SK-N-SH treated with all-trans-retinoic acid at 6 μM for 48 hours (cell line): ENCODE data around the gene ZNF524.

ENCODE experiments used
- ATAC-seq: fragments of 200-7000 bp; cut with Tn5 transposase; 3 replicates; pipeline ENCODE4 v1.9.1; 2020; ENCODE audit warnings: mild to moderate bottlenecking, moderate library complexity
- ARNTL ChIP-seq: fragments of 450-650 bp; formaldehyde crosslinking; IDR thresholded peaks from 2 replicates; pipeline ENCODE4 v1.5.0; 2020; ENCODE audit warnings: low read depth, mild to moderate bottlenecking, moderate library complexity, borderline replicate concordance
- CREB5 ChIP-seq: fragments of 250-450 bp; sonication (Bioruptor Pico); IDR thresholded peaks from 2 replicates; pipeline ENCODE4 v1.5.1; 2020; ENCODE audit warnings: low read depth, mild to moderate bottlenecking, moderate library complexity
- CSDC2 ChIP-seq: fragments of 250-450 bp; sonication (Bioruptor Pico); IDR thresholded peaks from 2 replicates; pipeline ENCODE4 v1.5.0; 2020; ENCODE audit warnings: mild to moderate bottlenecking, moderate library complexity
- ESRRG ChIP-seq: fragments of 250-450 bp; sonication (Bioruptor Pico); IDR thresholded peaks from 2 replicates; pipeline ENCODE4 v1.6.1; 2021; ENCODE audit warnings: mild to moderate bottlenecking
- GLIS3 ChIP-seq: fragments of 250-450 bp; sonication (Bioruptor Pico); IDR thresholded peaks from 2 replicates; pipeline ENCODE4 v1.5.0; 2020; ENCODE audit warnings: mild to moderate bottlenecking, moderate library complexity
- ISL1 ChIP-seq: fragments of 250-450 bp; sonication (Bioruptor Pico); IDR thresholded peaks from 2 replicates; pipeline ENCODE4 v2.1.2; 2022; ENCODE audit warnings: mild to moderate bottlenecking, moderate library complexity
- OSR1 ChIP-seq: fragments of 250-450 bp; sonication (Bioruptor Pico); IDR thresholded peaks from 2 replicates; pipeline ENCODE4 v1.8.0; 2022; ENCODE audit warnings: moderate library complexity, mild to moderate bottlenecking, inconsistent platforms
- PATZ1 ChIP-seq: fragments of 250-450 bp; sonication (Bioruptor Pico); IDR thresholded peaks from 2 replicates; pipeline ENCODE4 v1.8.0; 2020; ENCODE audit warnings: mild to moderate bottlenecking, moderate library complexity, borderline replicate concordance
- POU6F1 ChIP-seq: fragments of 250-450 bp; sonication (Bioruptor Pico); IDR thresholded peaks from 2 replicates; pipeline ENCODE4 v1.8.0; 2021; ENCODE audit warnings: low read depth, mild to moderate bottlenecking, moderate library complexity, borderline replicate concordance
- PPARA ChIP-seq: fragments of 250-450 bp; sonication (Bioruptor Pico); IDR thresholded peaks from 2 replicates; pipeline ENCODE4 v1.5.0; 2020; ENCODE audit warnings: mild to moderate bottlenecking, borderline replicate concordance
- TCF4 ChIP-seq: fragments of 250-450 bp; sonication (Bioruptor Pico); IDR thresholded peaks from 2 replicates; pipeline ENCODE4 v1.8.0; 2021; ENCODE audit warnings: mild to moderate bottlenecking, moderate library complexity, borderline replicate concordance
- TOX ChIP-seq: fragments of 250-450 bp; sonication (Bioruptor Pico); IDR thresholded peaks from 2 replicates; pipeline ENCODE4 v1.8.0; 2021; ENCODE audit warnings: mild to moderate bottlenecking, moderate library complexity, borderline replicate concordance
- TSHZ2 ChIP-seq: fragments of 250-450 bp; sonication (Bioruptor Pico); IDR thresholded peaks from 2 replicates; pipeline ENCODE4 v1.5.0; 2020; ENCODE audit warnings: mild to moderate bottlenecking, moderate library complexity
- ZC3H10 ChIP-seq: fragments of 250-450 bp; sonication (Bioruptor Pico); IDR thresholded peaks from 2 replicates; pipeline ENCODE4 v1.5.1; 2021; ENCODE audit warnings: mild to moderate bottlenecking, moderate library complexity
- ZFP30 ChIP-seq: fragments of 450-650 bp; formaldehyde crosslinking; IDR thresholded peaks from 2 replicates; pipeline ENCODE4 v1.5.0; 2022; ENCODE audit warnings: mild to moderate bottlenecking, moderate library complexity
- ZNF565 ChIP-seq: fragments of 450-650 bp; formaldehyde crosslinking; conservative IDR thresholded peaks from 2 replicates; pipeline ENCODE4 v1.5.0; 2020; ENCODE audit warnings: low read depth, mild to moderate bottlenecking, moderate library complexity
- ZNF70 ChIP-seq: fragments of 450-650 bp; formaldehyde crosslinking; IDR thresholded peaks from 2 replicates; pipeline ENCODE4 v1.5.0; 2020; ENCODE audit warnings: mild to moderate bottlenecking, moderate library complexity
- ZNF8 ChIP-seq: fragments of 450-650 bp; formaldehyde crosslinking; IDR thresholded peaks from 2 replicates; pipeline ENCODE4 v1.5.0; 2020; ENCODE audit warnings: mild to moderate bottlenecking, moderate library complexity

Gene ZNF524

GRCh38 chr19:55633861-55634260 lies 33.8 kb downstream of the ZNF524 start:
- no peak for ATAC-seq
- no peak for TF ChIP-seq ZC3H10
- TF ChIP-seq CREB5 (CRISPR knock-in tag): no peak
- TF ChIP-seq CSDC2 (CRISPR knock-in tag): no peak
- TF ChIP-seq ZNF8 (CRISPR knock-in tag): no peak
- TF ChIP-seq, all 23 proteins: peak for 0

GRCh38 chr19:55635334-55635717 lies 35.2 kb downstream of the ZNF524 start:
- TF ChIP-seq ZFP30 (CRISPR knock-in tag) (no peak), ZNF8 (CRISPR knock-in tag) (no peak), POU6F1 (CRISPR knock-in tag) (no peak), PATZ1 (CRISPR knock-in tag) (no peak), PPARA (CRISPR knock-in tag) (no peak), OSR1 (CRISPR knock-in tag) (no peak), ZNF70 (CRISPR knock-in tag) (no peak), ARNTL (no peak), GLIS3 (CRISPR knock-in tag) (no peak), CSDC2 (CRISPR knock-in tag) (no peak), TSHZ2 (no peak), TCF4 (CRISPR knock-in tag) (no peak), ZNF565 (CRISPR knock-in tag) (no peak)
- no peak for ATAC-seq

GRCh38 chr19:55635856-55636440 lies 35.9 kb downstream of the ZNF524 start:
- TF ChIP-seq CREB5 (CRISPR knock-in tag) (no peak), CSDC2 (CRISPR knock-in tag) (no peak), ISL1 (CRISPR knock-in tag) (no peak), ZNF8 (CRISPR knock-in tag) (no peak), ARNTL (no peak), POU6F1 (CRISPR knock-in tag) (no peak), ESRRG (CRISPR knock-in tag) (no peak), TOX (CRISPR knock-in tag) (no peak), PATZ1 (CRISPR knock-in tag) (no peak), ZNF565 (CRISPR knock-in tag) (no peak), TCF4 (CRISPR knock-in tag) (no peak)
- ATAC-seq: no peak
